Measurements from ENCODE around the gene CCSER1. TPM values are rescaled to one million over a fixed set of nuclear protein-coding genes. Genes with fewer than 3 reads are reported as not detected.

The CCSER1 gene
- total RNA-seq, 4 donors from 2014 or later, result 3.6 to 7.0 (median 5.5) TPM

- DNase-seq (ENCODE audit: extremely low spot score), result no peak
- Histone ChIP-seq H3K36me3 (no peaks in the 10 kb centered on the region), H3K27ac (replicated peaks in 1 of 4) (no peak overlapping the region), H3K4me1 (no peaks in the 10 kb centered on the region), H3K4me3 (no peak overlapping the region), H3K9me3 (no peaks in the 10 kb centered on the region), H3K27me3 (no peaks in the 10 kb centered on the region)
- no peak for TF ChIP-seq POLR2A (IDR thresholded peaks at IDR 0.05; ENCODE audit: low read depth)
- TF ChIP-seq EP300 (IDR thresholded peaks at IDR 0.05), result no peak
- no peak for TF ChIP-seq CTCF (IDR thresholded peaks at IDR 0.05)
- no peak for TF ChIP-seq POLR2AphosphoS5 (IDR thresholded peaks at IDR 0.05)
- 91% methylated on average over 2 of the region's 2 CpGs for WGBS
- intact Hi-C loops (cut with DNase I), result no loop called here
These were observed 855.6 kb downstream of the CCSER1 start for GRCh38 chr4:90982813-90983212.

GRCh38 chr4:90990284-90990683 lies 863.1 kb downstream of the CCSER1 start:
- H3K27ac ChIP-seq (replicated peaks in 1 of 4), result no peak overlapping the region
- intact Hi-C loops (cut with DNase I), result no loop called here
- no peaks in the 10 kb centered on the region for H3K9me3 ChIP-seq
- H3K36me3 ChIP-seq, result no peaks in the 10 kb centered on the region
- H3K27me3 ChIP-seq, result no peaks in the 10 kb centered on the region
- no peak for DNase-seq (ENCODE audit: extremely low spot score)
- no peaks in the 10 kb centered on the region for H3K4me1 ChIP-seq
- TF ChIP-seq POLR2A (IDR thresholded peaks at IDR 0.05; ENCODE audit: low read depth), result no peak
- no peak for TF ChIP-seq EP300 (IDR thresholded peaks at IDR 0.05)
- TF ChIP-seq CTCF (IDR thresholded peaks at IDR 0.05), result no peak
- TF ChIP-seq POLR2AphosphoS5 (IDR thresholded peaks at IDR 0.05), result no peak
- H3K4me3 ChIP-seq, result no peak overlapping the region
- 68% methylated on average over 2 of the region's 2 CpGs for WGBS

- H3K9me3 ChIP-seq, result no peaks in the 10 kb centered on the region
- TF ChIP-seq POLR2A (IDR thresholded peaks at IDR 0.05; ENCODE audit: low read depth) (no peak), CTCF (IDR thresholded peaks at IDR 0.05) (no peak), EP300 (IDR thresholded peaks at IDR 0.05) (no peak), POLR2AphosphoS5 (IDR thresholded peaks at IDR 0.05) (no peak)
- no peak overlapping the region for H3K27ac ChIP-seq (replicated peaks in 1 of 4)
- no peaks in the 10 kb centered on the region for H3K36me3 ChIP-seq
- DNase-seq (ENCODE audit: extremely low spot score), result no peak
- H3K4me3 ChIP-seq, result no peak overlapping the region
- intact Hi-C loops (cut with DNase I), result no loop called here
- H3K27me3 ChIP-seq, result no peaks in the 10 kb centered on the region
- no peaks in the 10 kb centered on the region for H3K4me1 ChIP-seq
- WGBS, result 75% methylated on average over 2 of the region's 2 CpGs
These were observed 865.0 kb downstream of the CCSER1 start for GRCh38 chr4:90992213-90992612.

- Histone ChIP-seq H3K27me3 (no peaks in the 10 kb centered on the region), H3K4me1 (no peaks in the 10 kb centered on the region), H3K27ac (replicated peaks in 1 of 4) (no peak overlapping the region), H3K9me3 (no peaks in the 10 kb centered on the region), H3K4me3 (no peak overlapping the region), H3K36me3 (no peaks in the 10 kb centered on the region)
- WGBS, result 54% methylated on average over 1 of the region's 1 CpG
- no peak for DNase-seq (ENCODE audit: extremely low spot score)
- intact Hi-C loops (cut with DNase I), result no loop called here
- no peak for TF ChIP-seq POLR2AphosphoS5 (IDR thresholded peaks at IDR 0.05)
- no peak for TF ChIP-seq EP300 (IDR thresholded peaks at IDR 0.05)
- no peak for TF ChIP-seq CTCF (IDR thresholded peaks at IDR 0.05)
- TF ChIP-seq POLR2A (IDR thresholded peaks at IDR 0.05; ENCODE audit: low read depth), result no peak
These were observed 867.8 kb downstream of the CCSER1 start for GRCh38 chr4:90994851-90995574.

- H3K27me3 ChIP-seq, result no peaks in the 10 kb centered on the region
- TF ChIP-seq EP300 (IDR thresholded peaks at IDR 0.05) (no peak), POLR2A (IDR thresholded peaks at IDR 0.05; ENCODE audit: low read depth) (no peak), POLR2AphosphoS5 (IDR thresholded peaks at IDR 0.05) (no peak), CTCF (IDR thresholded peaks at IDR 0.05) (no peak)
- WGBS, result 84% methylated on average over 1 of the region's 1 CpG
- H3K9me3 ChIP-seq, result no peaks in the 10 kb centered on the region
- DNase-seq (ENCODE audit: extremely low spot score), result no peak
- H3K4me1 ChIP-seq, result no peaks in the 10 kb centered on the region
- H3K36me3 ChIP-seq, result no peaks in the 10 kb centered on the region
- H3K27ac ChIP-seq (replicated peaks in 1 of 4), result no peak overlapping the region
- intact Hi-C loops (cut with DNase I), result no loop called here
- no peak overlapping the region for H3K4me3 ChIP-seq
These were observed 868.8 kb downstream of the CCSER1 start for GRCh38 chr4:90995996-90996395.

Measured in esophagus muscularis mucosa (tissue), 4 donors.